MV-4-11 (cell line): ENCODE results near the gene GALNT9.

Experiments
- DNase-seq: peaks from one replicate; lab custom pipeline; 2025; lab: John Stamatoyannopoulos, UW

Gene GALNT9

GRCh38 chr12:132213359-132214160 is 115.8 kb downstream of the GALNT9 start:
- DNase-seq, result no peak

DNA sequence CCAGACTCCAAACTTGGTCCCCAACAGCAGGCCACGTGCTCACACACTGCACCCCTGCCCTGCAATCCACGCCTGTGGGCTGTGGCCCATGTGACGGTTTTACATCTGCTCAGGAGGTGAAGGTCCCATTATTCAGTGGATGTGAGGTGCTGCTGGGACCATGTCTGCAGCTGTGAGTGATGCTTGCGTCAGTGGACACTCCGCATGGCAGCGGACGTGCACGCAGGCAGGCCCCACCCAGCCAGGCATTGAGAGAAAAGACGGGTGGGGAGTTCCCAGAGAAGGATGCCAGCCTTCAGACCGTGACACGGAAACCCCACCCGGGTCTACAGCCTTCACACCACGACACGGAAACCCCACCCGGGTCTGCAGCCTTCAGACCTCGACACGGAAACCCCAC is 117.6 kb downstream of the GALNT9 start:
- no peak for DNase-seq

- DNase-seq, result no peak
Measured at GRCh38 chr12:132211326-132211725, 118.1 kb downstream of the GALNT9 start.

DNA sequence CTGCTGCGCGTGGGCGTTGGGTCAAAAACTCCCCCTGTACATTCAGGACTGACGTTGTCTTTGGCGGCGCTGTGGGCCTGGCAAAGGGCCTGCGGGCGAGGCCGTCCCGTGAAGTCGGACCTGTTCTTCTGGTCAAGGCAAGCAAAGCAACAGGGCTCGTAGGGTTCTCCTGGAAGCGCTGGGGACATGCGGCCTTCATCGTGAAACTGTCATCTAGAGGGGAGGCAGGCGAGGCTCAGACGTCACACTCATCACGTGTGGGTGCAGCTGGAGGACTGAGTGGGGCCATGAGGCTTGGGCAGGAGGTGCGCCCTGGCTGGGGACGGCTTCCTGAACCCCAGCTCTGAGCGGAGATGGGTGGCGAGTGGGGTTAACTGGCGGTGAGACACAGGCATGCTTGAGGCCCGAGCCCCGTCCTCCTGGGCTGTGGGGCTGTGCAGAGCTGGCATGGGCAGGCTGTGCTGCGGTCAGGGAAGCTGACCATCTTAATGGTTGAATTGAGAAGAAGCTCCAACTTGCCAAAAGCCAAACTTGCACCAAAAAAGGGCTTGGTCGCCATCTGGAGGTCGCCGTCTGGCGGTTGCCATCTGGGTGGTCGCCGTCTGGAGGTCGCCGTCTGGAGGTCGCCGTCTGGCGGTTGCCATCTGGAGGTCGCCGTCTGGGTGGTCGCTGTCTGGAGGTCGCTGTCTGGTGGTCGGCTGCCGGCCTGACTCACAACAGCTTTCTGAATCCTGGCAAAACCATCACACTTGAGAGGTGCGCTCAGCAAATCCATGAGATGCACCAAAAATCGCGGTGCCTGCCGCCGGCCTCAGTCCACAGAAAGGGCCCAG is 119.0 kb downstream of the GALNT9 start:
- no peak for DNase-seq

GRCh38 chr12:132209619-132210222 is 119.7 kb downstream of the GALNT9 start:
- no peak for DNase-seq

GRCh38 chr12:132208153-132208823 is 121.1 kb downstream of the GALNT9 start:
- no peak for DNase-seq

DNA sequence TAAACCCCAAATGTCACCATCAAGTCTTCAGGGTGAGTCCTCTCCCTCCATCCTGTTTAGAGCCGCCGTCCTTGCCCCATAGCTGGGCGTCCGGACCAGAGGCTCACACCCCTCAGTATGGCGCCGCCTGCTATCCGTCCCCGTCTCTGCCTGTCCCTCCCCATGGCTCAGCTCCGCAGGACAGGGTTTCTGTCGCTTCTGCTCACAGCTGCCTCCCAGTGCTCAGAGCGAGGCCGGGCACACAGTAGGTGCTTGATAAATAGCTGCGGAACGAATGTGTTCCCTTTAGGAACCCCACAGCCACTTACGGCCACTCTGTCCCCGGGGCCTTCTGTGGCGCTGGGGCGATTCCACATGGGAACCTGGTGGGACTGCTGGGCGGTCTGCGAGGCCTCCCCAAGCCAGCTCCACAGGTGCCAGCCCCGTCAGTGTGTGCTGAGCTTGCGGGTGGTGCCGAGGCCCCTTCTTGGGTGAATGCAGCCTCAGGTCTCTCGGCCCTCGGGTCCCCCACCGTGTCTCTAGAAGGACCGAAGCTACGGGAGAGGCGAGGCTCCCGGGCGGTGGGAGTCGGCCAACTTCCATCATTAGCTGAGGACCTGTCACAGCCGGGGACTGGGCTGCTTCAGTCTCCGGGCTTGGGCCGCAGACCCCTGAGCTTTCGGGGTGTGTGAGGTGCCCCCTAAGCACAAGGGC is 122.2 kb downstream of the GALNT9 start:
- DNase-seq, result no peak

GRCh38 chr12:132206046-132206434 is 123.3 kb downstream of the GALNT9 start:
- no peak for DNase-seq

DNA sequence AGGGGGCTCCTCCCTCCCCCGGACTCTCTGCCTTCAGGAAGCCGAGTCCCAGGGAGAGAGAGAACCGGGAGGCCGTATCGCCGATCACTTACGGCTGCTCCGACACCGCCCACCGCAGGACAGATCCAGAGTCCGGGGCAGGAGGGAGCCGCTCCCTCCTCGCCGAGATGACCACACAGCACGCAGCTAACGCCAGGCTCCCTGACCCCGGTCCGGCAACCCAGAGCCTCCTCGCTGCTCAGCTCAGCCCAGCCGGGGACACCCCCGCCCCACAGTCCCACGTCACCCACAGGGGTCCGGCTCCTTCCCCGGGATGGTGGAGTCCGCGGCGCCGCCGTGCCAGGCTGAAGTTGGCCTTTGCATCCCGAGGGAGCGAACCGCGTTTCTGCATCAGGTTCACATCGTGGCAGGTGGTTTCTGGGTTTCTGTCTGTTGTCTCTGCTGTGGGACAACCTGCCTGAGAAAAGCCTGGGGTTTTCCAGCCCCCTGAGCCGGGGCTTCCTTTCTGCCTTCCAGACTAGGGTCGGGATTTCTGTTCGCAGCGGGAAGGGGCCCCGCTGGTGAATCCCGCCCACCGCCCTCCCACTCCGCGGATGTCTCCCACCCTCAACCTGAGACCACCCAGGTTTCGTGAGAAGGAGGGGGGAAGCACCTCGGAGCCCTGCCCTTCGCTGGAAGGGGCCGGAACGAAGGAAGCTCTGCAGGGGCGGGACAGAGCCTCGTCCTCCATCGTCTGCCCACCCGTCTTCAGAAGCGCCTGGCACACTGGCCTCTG is 123.9 kb downstream of the GALNT9 start:
- DNase-seq, result no peak

DNA sequence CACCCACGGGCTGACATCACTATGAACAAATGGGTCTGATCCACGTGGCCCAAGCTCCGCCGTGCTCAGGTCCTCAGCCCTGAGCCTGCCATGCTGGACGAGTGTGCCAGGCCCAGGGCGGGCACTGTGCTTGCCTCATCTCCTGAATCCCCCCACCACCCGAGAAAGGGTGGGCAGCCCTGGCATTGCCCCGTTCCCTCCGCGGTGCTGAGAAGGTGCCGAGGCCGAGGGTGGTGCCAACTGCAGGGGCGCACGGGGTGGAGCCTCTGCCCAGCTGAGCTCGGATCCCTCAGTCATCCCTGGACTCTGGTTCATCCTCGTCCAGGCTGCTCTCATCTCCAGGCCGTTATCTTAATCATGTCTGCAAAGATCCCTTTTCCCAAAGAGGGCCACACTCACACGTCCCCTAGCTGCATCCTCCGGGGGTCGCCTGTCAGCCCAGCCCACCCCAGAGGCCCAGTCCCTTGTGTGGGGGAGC is 124.6 kb downstream of the GALNT9 start:
- DNase-seq, result no peak

- no peak for DNase-seq
Measured at GRCh38 chr12:132204063-132204792, 125.2 kb downstream of the GALNT9 start.

DNA sequence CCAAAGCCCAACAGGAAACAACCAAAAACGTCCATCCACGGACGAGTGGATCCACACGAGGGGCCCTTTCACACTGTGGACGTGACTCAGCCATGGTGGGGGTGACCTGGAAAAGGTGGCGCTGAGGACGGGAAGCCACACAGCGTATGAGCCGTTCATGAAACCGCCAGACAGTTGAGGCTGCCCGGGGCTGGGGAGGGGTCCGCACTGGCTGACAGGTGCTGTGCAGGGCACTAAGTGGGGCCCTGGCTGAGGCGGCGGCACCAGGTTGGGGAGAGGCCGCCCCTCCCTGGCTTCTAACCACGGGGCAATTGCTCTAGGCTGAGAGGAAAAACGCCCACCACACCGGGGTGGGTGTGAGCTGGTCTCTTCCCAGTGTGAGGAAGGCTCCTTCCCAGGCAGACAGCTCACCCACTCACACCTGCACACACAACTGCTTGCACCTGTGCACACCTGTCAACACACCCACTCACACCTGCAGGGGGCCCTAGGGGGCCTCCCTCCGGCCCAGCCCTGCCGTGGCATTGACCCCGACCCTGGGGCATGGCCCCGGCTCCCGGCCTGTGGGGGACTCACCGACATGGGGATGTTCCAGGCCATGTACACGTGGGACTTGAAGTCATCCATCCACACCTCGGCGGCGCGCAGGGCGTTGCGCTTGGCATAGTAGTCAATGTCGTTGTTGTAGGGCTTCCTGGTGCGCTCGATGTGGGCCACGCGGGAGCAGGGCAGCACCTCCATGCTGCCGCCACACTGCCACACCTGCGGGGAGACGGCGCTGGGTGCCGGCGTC is 126.3 kb downstream of the GALNT9 start:
- DNase-seq, result no peak

DNA sequence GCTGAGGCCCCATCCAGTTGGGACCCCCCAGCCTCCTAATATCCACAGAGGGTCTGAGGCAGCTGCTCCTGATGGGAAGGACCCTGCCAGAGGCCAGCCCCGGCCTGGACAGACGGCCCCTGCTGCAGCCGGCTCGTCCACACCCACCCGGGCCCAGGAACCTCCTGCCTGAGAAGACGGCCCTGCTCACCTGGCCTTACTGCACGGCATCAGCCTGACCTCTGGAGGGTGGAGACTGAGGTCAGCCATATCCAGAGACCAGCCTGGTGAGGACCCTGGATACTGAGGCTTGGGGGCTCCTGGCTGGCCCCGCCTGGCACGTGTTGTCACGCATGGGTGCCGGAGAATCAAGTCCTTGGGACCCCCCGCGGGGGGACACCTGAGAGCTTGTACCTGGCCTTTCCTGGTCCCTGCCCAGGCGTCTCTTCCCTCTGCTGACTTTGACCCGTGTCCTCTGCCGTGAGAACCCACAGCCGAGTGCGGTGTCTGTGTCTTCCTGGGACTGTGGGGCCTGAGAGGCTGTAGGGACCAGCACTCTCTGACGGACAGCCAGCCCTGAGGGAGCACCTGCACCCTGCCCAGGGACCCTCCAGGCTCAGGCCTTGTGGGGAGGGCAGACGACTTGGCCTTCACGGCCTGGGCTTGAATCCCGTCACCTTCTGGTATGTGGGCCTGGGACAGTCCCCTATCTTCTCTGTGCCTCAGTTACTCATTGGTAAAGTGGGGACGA is 127.8 kb downstream of the GALNT9 start:
- no peak for DNase-seq

GRCh38 chr12:132200800-132201199 is 128.6 kb downstream of the GALNT9 start:
- no peak for DNase-seq

GRCh38 chr12:132199526-132200319 is 129.7 kb downstream of the GALNT9 start:
- no peak for DNase-seq

DNA sequence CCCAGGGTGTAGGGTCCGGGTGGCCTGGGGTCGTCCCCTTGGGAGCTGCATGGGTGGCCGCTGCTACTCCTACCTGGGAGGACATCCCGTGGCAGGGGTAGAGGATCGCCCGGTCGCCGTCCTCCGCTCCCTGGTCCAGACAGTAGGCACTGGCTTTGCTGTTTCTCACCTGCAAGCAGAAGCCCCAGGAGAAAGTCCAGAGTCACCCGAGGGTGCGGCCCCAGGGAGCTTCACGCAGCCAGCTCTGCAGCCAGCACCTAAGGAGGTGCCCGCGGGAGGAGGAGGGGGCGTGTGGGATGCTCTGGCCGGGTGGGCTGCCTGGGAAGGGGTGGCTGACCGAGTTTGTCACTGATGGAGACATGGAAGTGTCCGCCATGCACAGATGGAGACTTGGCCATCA is 130.3 kb downstream of the GALNT9 start:
- DNase-seq, result no peak

DNA sequence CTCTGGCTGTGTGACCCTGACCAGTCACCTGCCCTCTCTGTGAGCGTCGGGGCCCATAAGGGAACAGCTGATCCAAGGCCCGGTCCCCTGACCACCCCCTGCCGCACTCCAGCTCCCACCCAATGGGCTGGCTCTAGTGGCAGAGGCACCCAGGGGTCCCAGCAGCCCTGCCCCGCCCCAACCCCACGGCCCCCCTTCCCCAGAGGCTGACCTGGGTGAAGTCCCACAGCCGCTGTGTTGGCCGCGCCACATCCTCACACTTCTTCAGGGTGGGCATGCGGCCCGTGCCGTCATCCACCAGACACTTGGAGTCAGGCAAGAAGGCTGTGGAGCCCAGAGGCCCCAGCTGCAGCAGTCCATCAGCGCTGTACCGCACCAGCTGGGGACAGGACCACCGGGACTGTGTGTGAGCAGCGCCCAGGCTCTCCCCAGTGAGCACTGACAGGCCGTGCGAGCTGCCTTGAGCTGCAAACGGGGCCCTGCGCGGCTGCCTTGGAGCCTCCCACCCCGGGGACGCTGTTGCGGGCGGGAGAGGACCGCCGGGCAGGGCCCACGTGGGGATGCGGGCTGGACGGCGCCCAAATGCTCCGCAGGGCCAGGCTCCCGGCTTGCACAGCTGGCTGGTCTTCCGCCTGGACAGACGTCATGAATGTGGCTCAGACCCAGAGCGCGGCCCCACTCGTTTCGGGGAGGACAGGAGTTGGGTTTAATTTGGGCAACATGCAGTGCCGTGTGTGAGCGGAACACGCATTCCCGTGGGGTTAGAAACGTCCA is 131.6 kb downstream of the GALNT9 start:
- DNase-seq, result no peak
